Raji (cell line): ENCODE measurements around the gene NEDD4.

Experiments used
- POLR2A ChIP-seq: IDR thresholded peaks from 2 replicates; pipeline ENCODE4 v1.6.1; 2011; ENCODE audit warnings: low read depth, low read length, control low read depth; ENCODE audit not compliant: insufficient read depth

NEDD4 gene

GRCh38 chr15:55789066-55789660 is 204.2 kb downstream of the NEDD4 start:
- no peak for TF ChIP-seq POLR2A

GRCh38 chr15:55786341-55786740 is 207.1 kb downstream of the NEDD4 start:
- no peak for TF ChIP-seq POLR2A

GRCh38 chr15:55784286-55784685 is 209.1 kb downstream of the NEDD4 start:
- no peak for TF ChIP-seq POLR2A

- TF ChIP-seq POLR2A, result no peak
These were observed 210.5 kb downstream of the NEDD4 start for GRCh38 chr15:55782901-55783300.

- TF ChIP-seq POLR2A, result no peak
These were observed 213.1 kb downstream of the NEDD4 start for GRCh38 chr15:55780292-55780691.

DNA sequence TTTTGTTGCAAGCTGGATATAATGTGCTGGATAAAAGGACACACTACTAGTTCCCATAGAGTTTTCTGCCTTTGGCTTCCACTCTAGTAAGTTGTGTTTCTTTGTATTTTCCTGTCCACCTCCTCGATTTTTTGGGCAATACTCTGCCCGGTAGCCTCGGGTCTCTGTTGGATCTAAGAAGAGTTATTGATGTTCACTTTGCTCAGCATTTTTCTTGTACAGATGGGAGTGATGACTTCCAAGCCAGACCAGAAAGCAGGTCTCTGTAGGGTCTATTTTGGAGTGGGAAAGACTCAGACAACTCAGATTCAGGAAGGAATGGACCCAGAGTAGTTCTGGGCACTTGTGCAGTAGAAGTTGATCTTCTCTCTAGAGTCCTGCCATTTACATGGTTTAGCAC is 214.5 kb downstream of the NEDD4 start:
- no peak for TF ChIP-seq POLR2A
